Ishikawa (cell line): ENCODE data around the gene PUDP.

Source experiments
- CEBPB ChIP-seq: IDR thresholded peaks from 2 replicates; pipeline ENCODE4 v1.6.1; 2012
- CREB1 ChIP-seq: IDR thresholded peaks from 2 replicates; pipeline ENCODE4 v1.6.1; 2012; ENCODE audit warnings: low read depth
- EGR1 ChIP-seq: IDR thresholded peaks from 2 replicates; pipeline ENCODE4 v1.6.1; 2012
- EP300 ChIP-seq: IDR thresholded peaks from 2 replicates; pipeline ENCODE4 v1.6.1; 2012; ENCODE audit warnings: borderline replicate concordance
- FOXM1 ChIP-seq: IDR thresholded peaks from 2 replicates; pipeline ENCODE4 v1.6.1; 2012; ENCODE audit warnings: low read depth, borderline replicate concordance
- NFIC ChIP-seq: IDR thresholded peaks from 2 replicates; pipeline ENCODE4 v1.6.1; 2012
- RAD21 ChIP-seq: IDR thresholded peaks from 2 replicates; pipeline ENCODE4 v1.6.1; 2012; ENCODE audit warnings: low read depth
- TAF1 ChIP-seq: IDR thresholded peaks from 2 replicates; pipeline ENCODE4 v1.6.1; 2012; ENCODE audit warnings: low read depth, mild to moderate bottlenecking
- TCF12 ChIP-seq: IDR thresholded peaks from 2 replicates; pipeline ENCODE4 v1.6.1; 2012; ENCODE audit warnings: low read depth
- TEAD4 ChIP-seq: IDR thresholded peaks from 2 replicates; pipeline ENCODE4 v1.6.1; 2012
- YY1 ChIP-seq: IDR thresholded peaks from 2 replicates; pipeline ENCODE4 v1.6.1; 2012; ENCODE audit warnings: low read depth
- ZBTB7A ChIP-seq: IDR thresholded peaks from 2 replicates; pipeline ENCODE4 v1.6.1; 2012; ENCODE audit warnings: low read depth
- TF ChIP-seq, protein P1 (sequence below): IDR thresholded peaks from 2 replicates; pipeline ENCODE4 v1.6.1; 2012; ENCODE audit warnings: low read depth, mild to moderate bottlenecking
- TF ChIP-seq, protein P2 (sequence below): IDR thresholded peaks from 2 replicates; pipeline ENCODE4 v1.6.1; 2012
- TF ChIP-seq, protein P3 (sequence below): IDR thresholded peaks from 2 replicates; pipeline ENCODE4 v1.6.1; 2012

PUDP gene

DNA sequence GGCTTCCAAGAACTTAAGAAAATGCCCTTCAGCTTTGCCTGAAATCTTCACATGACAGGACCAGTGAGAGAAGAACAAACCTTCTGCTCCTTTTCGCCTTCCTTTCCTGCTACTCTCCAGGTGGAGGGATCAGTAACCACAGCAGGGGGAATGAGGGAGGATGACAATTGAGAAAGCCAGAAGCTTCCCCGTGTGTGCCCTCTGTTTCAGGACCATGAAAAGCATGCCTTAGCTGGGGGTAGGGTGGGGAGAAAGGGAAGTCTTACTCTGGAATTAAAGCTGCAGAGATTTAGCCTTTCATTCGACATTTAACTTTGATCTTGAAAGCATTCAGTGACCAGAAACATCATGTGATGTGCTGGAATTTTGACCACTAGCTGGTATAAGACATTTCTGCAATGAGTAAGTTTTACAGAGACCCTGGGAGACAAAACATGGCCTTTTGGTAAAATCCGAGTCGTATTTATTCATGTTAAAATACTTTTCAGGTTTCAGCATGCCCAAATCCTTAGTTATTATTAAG lies 10.6 kb upstream of the PUDP start:
- TF ChIP-seq, protein P1, sequence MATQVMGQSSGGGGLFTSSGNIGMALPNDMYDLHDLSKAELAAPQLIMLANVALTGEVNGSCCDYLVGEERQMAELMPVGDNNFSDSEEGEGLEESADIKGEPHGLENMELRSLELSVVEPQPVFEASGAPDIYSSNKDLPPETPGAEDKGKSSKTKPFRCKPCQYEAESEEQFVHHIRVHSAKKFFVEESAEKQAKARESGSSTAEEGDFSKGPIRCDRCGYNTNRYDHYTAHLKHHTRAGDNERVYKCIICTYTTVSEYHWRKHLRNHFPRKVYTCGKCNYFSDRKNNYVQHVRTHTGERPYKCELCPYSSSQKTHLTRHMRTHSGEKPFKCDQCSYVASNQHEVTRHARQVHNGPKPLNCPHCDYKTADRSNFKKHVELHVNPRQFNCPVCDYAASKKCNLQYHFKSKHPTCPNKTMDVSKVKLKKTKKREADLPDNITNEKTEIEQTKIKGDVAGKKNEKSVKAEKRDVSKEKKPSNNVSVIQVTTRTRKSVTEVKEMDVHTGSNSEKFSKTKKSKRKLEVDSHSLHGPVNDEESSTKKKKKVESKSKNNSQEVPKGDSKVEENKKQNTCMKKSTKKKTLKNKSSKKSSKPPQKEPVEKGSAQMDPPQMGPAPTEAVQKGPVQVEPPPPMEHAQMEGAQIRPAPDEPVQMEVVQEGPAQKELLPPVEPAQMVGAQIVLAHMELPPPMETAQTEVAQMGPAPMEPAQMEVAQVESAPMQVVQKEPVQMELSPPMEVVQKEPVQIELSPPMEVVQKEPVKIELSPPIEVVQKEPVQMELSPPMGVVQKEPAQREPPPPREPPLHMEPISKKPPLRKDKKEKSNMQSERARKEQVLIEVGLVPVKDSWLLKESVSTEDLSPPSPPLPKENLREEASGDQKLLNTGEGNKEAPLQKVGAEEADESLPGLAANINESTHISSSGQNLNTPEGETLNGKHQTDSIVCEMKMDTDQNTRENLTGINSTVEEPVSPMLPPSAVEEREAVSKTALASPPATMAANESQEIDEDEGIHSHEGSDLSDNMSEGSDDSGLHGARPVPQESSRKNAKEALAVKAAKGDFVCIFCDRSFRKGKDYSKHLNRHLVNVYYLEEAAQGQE: peak; percentile 45; the same call in 1 of the 2 replicates
- TF ChIP-seq FOXM1: no peak

DNA sequence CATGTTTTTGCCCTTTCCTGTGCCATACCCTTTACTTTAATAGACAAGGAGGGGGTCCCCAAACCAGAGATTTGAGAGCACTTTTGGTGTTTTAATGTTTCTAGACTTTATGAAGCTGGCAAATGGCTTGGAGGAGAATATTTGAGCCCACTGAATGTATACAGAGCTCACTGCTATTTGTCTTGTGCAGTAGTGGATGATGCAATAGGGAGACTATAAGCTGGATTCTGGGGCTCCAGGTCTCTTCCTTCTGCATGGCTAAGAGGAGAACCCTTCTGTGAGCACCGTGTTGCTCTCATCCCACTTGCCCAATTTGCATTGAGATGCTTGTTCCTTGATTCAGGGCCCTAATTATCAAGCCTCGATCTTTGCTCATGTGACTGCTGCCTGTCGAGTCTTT lies 8.9 kb upstream of the PUDP start:
- TF ChIP-seq TCF12 (no peak), ZBTB7A (no peak), YY1 (no peak), TAF1 (no peak), EGR1 (no peak), CEBPB (no peak), RAD21 (no peak), NFIC (no peak), EP300 (no peak), TEAD4 (no peak), FOXM1 (no peak), CREB1 (no peak)
- TF ChIP-seq, protein P1: no peak
- TF ChIP-seq, protein P2, sequence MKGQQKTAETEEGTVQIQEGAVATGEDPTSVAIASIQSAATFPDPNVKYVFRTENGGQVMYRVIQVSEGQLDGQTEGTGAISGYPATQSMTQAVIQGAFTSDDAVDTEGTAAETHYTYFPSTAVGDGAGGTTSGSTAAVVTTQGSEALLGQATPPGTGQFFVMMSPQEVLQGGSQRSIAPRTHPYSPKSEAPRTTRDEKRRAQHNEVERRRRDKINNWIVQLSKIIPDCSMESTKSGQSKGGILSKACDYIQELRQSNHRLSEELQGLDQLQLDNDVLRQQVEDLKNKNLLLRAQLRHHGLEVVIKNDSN: no peak
- TF ChIP-seq, protein P3, sequence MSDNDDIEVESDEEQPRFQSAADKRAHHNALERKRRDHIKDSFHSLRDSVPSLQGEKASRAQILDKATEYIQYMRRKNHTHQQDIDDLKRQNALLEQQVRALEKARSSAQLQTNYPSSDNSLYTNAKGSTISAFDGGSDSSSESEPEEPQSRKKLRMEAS: no peak

DNA sequence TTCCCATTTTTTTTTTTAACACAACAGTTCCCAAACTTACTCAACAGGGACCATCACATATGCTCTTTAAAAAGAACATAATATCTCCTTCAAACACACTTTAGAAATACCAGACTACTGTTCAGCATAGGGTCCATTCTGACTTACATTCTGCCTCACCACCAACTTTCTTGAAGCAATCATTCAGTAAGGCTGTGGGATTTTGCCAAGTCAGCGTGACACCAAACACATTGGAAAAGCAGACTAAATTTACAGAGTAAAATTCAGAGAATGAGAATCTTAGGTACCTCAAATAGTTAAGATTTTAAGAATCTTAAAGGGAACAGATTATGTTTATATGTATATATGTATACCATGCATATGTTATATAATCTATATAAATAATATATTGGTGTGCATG lies 7.2 kb upstream of the PUDP start:
- no peak for TF ChIP-seq CEBPB
- no peak for TF ChIP-seq EP300
- TF ChIP-seq, protein P1: no peak
- TF ChIP-seq, protein P3: no peak
- no peak for TF ChIP-seq YY1
- TF ChIP-seq EGR1: no peak
- TF ChIP-seq ZBTB7A: no peak
- TF ChIP-seq, protein P2: no peak
- TF ChIP-seq TCF12: no peak
- TF ChIP-seq TEAD4: no peak
- no peak for TF ChIP-seq NFIC
- no peak for TF ChIP-seq CREB1
- no peak for TF ChIP-seq FOXM1
- TF ChIP-seq RAD21: no peak
- no peak for TF ChIP-seq TAF1

DNA sequence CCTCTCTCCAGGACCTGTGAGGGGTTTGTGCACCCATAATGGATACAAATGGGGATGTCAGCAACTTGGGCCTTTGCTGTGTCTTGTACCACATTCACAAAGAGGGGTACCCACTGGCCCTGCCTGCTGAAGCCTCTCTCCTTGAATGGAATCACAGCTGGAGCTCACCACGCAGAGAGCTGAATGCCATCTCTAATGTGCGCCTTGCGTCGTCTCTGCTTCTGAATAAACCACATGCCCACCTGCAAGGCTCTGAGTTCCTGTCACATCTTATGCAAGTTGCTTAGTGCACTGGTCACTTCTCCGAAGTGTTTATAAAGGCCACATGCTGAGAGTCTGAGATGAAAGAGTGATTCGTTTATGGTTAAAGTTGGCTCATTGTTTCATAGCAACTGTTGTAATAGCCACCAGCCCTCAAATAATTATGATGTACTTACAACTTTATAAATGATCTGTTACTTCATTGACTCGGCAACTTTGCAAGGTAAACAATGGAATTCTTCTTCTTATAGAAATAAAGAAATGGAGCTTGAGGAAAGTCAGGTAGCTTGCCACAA lies 6.2 kb upstream of the PUDP start:
- TF ChIP-seq CREB1 (no peak), ZBTB7A (no peak), TEAD4 (no peak), TCF12 (no peak), YY1 (no peak), FOXM1 (no peak), TAF1 (no peak), EGR1 (no peak), NFIC (no peak), RAD21 (no peak), EP300 (no peak), CEBPB (no peak)
- TF ChIP-seq, protein P1: no peak
- TF ChIP-seq, protein P2: no peak
- TF ChIP-seq, protein P3: no peak
